Heart left ventricle (tissue), 13 donors: Measurements from ENCODE around the gene CMPK2.

Experiments
- POLR2A ChIP-seq, 2 donors: fragments of 450-650 bp; IDR thresholded peaks; one replicate each; pipeline ENCODE4 v1.6.1; 2017; ENCODE audit warnings: antibody characterized with exemption in 2 of 2, mild to moderate bottlenecking in 2 of 2, moderate library complexity in 2 of 2
- TF ChIP-seq, protein P1 (sequence below), 12 donors: fragments of 200-600 bp; sonication (generic) in 4 of 12; IDR thresholded peaks; one replicate each; pipeline versions ENCODE4 v1.5.0 to v1.8.0; 2018 to 2022; ENCODE audit warnings: antibody characterized with exemption in 12 of 12, mild to moderate bottlenecking in 5 of 12
- donor health status: ischemic (EF 13 %, LVEDD 7.1; RV severe dilation, severe dysfunction).
- donor health status: DM: no; HTN: yes; CAD: no.
- donor health status: DM: no; HTN: no; CAD: no.
- donor health status: ischemic (EF 25% LVEDD 6.9; RV normal size, moderate dysfunction).
- donor health status: ischemic (EF 25% LVEDD 5.7; RV mildly dilated, moderate dysfunction).
- donor health status: ischemic (EF 35%, LVEDD 5.7; RV mildly dilated, moderate dysfunction).
- donor health status: nonischemic (EF 11% LVEDD 7.7; RV severe dilation, severe dysfunction).
- donor health status: DM: yes; HTN: yes; CAD: no.
- donor health status: PGD.
- donor health status: ischemic (EF 29% LVEDD 5.4; RV normal size, mild dysfunction).
- donor health status: nonischemic (EF 23%, LVEDD 6.1; RV moderate dilation, normal function).

DNA sequence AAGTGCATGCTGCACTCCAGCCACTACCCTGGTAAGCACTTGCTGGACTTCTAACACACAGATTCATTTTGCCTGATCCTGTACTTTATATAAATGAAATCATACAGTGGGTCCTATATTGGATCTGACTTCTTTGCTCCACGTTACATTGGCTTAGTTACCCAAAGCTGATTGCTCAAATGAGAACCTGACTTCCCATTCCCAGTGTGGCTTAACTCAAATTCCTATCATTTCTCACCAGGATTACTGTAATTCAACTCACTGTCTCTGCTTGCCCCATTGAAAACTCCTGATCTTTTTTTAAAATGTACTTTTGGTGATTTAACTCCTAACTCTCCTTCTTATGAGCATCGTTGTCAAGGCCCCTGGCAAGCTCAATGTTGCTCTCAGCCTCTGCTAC is 13.3 kb upstream of the CMPK2 start:
- TF ChIP-seq, protein P1, sequence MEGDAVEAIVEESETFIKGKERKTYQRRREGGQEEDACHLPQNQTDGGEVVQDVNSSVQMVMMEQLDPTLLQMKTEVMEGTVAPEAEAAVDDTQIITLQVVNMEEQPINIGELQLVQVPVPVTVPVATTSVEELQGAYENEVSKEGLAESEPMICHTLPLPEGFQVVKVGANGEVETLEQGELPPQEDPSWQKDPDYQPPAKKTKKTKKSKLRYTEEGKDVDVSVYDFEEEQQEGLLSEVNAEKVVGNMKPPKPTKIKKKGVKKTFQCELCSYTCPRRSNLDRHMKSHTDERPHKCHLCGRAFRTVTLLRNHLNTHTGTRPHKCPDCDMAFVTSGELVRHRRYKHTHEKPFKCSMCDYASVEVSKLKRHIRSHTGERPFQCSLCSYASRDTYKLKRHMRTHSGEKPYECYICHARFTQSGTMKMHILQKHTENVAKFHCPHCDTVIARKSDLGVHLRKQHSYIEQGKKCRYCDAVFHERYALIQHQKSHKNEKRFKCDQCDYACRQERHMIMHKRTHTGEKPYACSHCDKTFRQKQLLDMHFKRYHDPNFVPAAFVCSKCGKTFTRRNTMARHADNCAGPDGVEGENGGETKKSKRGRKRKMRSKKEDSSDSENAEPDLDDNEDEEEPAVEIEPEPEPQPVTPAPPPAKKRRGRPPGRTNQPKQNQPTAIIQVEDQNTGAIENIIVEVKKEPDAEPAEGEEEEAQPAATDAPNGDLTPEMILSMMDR (IDR thresholded peaks at IDR 0.05), result no peak
- TF ChIP-seq POLR2A (IDR thresholded peaks at IDR 0.05), result no peak
